ENCODE measurements around the gene TTC34. TPM values are rescaled to one million over a fixed set of nuclear protein-coding genes. Genes with fewer than 3 reads are reported as not detected.
A peak's percentile ranks its signal among the peaks of the same experiment; 100 is the strongest.

TTC34 gene
- total RNA-seq, 1 donor, result 0.36 TPM

DNA sequence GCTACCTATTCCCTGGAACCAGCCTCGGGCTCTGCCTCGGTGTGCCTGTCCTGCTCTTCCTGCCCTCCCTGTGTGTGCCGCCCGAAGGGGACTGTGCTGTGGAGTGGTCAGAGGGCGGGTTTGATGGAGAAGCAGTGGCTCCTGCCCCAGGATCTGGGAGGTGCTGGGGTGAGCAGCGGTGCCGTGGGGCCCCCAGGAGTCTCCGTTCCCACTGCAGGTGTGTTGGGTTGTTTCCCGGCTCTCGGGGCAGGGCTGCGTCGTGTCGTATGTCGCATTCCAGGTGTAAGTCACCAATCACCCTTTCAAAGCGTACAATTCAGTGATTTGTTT lies 32.6 kb upstream of the TTC34 start:
- Histone ChIP-seq H2AFZ (ENCODE audit: low read length) (no peak overlapping the region), H3K27ac (ENCODE audit: low read depth, low read length) (no peak overlapping the region), H3K9me3 (ENCODE audit: low read depth, low read length) (no peaks in the 10 kb centered on the region), H3K4me3 (ENCODE audit: insufficient read depth, low read length) (no peak overlapping the region), H4K20me1 (ENCODE audit: insufficient read depth, low read length) (no peaks in the 10 kb centered on the region), H3K4me1 (ENCODE audit: insufficient read depth, low read length) (no peaks in the 10 kb centered on the region), H3K36me3 (ENCODE audit: insufficient read depth, low read length) (no peaks in the 10 kb centered on the region), H3K79me2 (ENCODE audit: insufficient read depth, low read length) (no peaks in the 10 kb centered on the region), H3K27me3 (ENCODE audit: insufficient read depth, low read length) (no peaks in the 10 kb centered on the region), H3K4me2 (ENCODE audit: insufficient read depth, low read length) (no peak overlapping the region)
- DNase-seq (ENCODE audit: insufficient read length, low spot score, missing footprints), result peak; percentile 27
- TF ChIP-seq, protein P1, sequence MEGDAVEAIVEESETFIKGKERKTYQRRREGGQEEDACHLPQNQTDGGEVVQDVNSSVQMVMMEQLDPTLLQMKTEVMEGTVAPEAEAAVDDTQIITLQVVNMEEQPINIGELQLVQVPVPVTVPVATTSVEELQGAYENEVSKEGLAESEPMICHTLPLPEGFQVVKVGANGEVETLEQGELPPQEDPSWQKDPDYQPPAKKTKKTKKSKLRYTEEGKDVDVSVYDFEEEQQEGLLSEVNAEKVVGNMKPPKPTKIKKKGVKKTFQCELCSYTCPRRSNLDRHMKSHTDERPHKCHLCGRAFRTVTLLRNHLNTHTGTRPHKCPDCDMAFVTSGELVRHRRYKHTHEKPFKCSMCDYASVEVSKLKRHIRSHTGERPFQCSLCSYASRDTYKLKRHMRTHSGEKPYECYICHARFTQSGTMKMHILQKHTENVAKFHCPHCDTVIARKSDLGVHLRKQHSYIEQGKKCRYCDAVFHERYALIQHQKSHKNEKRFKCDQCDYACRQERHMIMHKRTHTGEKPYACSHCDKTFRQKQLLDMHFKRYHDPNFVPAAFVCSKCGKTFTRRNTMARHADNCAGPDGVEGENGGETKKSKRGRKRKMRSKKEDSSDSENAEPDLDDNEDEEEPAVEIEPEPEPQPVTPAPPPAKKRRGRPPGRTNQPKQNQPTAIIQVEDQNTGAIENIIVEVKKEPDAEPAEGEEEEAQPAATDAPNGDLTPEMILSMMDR (IDR thresholded peaks at IDR 0.05; ENCODE audit: extremely low read depth, low read depth, low read length), result no peak

DNA sequence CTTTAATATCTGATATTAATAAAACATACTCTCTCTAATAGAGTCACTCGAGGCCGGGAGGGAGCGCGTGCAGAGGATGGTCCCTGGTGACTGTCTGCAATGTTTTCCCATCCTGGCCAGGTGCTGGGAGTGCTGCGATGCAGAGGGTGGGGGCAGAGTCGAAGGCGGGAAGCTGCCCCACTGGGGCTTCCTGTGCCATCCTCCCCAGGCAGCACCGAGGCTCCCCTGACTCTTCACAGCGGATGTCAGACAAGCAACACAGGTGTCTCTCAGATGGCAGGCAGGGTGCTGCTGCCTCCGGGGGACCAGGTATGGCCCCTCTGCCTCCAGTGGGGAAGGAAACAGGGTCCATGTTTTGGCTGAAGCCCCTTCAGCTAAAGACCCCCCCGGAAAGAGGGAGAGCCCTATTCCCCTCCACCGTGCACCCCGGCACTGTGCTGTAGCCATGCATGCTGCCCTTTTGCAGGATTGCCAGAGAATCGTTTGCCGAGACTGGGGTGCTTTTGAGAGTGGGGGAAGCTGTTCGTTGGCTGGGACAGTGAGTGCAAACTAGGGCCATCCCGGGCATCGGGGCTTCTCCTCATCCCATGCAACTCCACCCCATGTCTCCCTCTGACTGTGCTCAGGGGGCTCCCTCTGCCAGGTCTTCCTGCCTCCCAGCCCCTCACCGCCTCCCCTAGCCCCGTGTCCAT lies 32.1 kb upstream of the TTC34 start:
- no peak overlapping the region for H3K4me2 ChIP-seq (ENCODE audit: insufficient read depth, low read length)
- H3K9me3 ChIP-seq (ENCODE audit: low read depth, low read length), result no peaks in the 10 kb centered on the region
- peak; percentile 62 for DNase-seq (ENCODE audit: insufficient read length, low spot score, missing footprints)
- no peak overlapping the region for H3K27ac ChIP-seq (ENCODE audit: low read depth, low read length)
- no peaks in the 10 kb centered on the region for H4K20me1 ChIP-seq (ENCODE audit: insufficient read depth, low read length)
- H3K36me3 ChIP-seq (ENCODE audit: insufficient read depth, low read length), result no peaks in the 10 kb centered on the region
- H3K4me1 ChIP-seq (ENCODE audit: insufficient read depth, low read length), result no peaks in the 10 kb centered on the region
- H3K27me3 ChIP-seq (ENCODE audit: insufficient read depth, low read length), result no peaks in the 10 kb centered on the region
- no peak overlapping the region for H2AFZ ChIP-seq (ENCODE audit: low read length)
- H3K4me3 ChIP-seq (ENCODE audit: insufficient read depth, low read length), result no peak overlapping the region
- TF ChIP-seq, protein P1 (IDR thresholded peaks at IDR 0.05; ENCODE audit: extremely low read depth, low read depth, low read length), result no peak
- H3K79me2 ChIP-seq (ENCODE audit: insufficient read depth, low read length), result no peaks in the 10 kb centered on the region

DNA sequence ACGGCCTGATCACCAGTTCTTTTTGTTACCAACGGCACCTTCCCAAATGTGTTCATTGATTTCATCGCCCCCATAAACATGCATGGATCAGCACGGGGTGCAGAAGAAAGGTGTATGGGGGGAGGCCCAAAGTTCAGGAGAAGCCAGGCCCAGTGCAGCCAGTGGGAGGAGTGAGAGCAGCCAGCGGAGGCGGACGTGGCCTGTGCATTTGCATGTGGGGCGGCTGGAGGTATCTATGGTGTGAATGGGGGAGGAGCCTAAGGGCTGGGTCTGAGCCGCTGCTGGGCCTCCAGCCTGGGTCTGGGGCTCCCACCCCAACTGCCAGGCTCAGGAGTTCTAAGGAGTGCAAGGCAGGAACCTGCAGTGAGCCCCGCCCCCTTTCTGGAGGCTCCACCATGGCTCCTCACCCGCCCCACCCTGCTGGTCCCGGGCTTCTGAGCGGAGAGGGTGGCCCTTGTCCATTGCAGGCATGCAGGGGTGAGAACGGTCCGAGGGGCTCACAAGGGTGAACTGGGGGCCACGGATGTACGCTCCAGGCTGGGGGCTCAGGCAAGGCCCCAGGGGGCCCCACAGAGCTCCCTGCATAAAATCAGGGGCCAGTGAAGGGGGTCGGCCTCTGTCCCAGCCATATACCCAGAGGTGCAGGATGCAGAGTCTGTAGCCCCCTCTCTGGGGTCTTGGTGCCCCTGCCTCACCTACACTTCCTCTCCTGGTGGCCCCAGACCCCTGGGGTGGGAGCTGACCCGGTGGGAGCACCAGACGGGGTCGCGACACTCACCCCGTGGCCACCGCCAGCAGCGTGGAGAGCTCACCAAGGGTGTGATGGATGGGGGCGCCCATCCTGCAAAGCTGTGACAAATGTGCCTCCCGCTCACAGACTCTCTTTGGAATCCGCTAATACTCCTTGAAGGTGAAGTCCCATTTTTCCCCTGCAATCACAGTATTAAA lies 31.3 kb upstream of the TTC34 start:
- Histone ChIP-seq H3K36me3 (ENCODE audit: insufficient read depth, low read length) (no peaks in the 10 kb centered on the region), H3K27me3 (ENCODE audit: insufficient read depth, low read length) (no peaks in the 10 kb centered on the region), H3K9me3 (ENCODE audit: low read depth, low read length) (no peaks in the 10 kb centered on the region), H3K27ac (ENCODE audit: low read depth, low read length) (no peak overlapping the region), H3K4me1 (ENCODE audit: insufficient read depth, low read length) (no peaks in the 10 kb centered on the region), H4K20me1 (ENCODE audit: insufficient read depth, low read length) (no peaks in the 10 kb centered on the region), H2AFZ (ENCODE audit: low read length) (no peak overlapping the region), H3K4me2 (ENCODE audit: insufficient read depth, low read length) (no peak overlapping the region), H3K4me3 (ENCODE audit: insufficient read depth, low read length) (no peak overlapping the region), H3K79me2 (ENCODE audit: insufficient read depth, low read length) (no peaks in the 10 kb centered on the region)
- peak; percentile 29 for DNase-seq (ENCODE audit: insufficient read length, low spot score, missing footprints)
- TF ChIP-seq, protein P1 (IDR thresholded peaks at IDR 0.05; ENCODE audit: extremely low read depth, low read depth, low read length), result no peak

DNA sequence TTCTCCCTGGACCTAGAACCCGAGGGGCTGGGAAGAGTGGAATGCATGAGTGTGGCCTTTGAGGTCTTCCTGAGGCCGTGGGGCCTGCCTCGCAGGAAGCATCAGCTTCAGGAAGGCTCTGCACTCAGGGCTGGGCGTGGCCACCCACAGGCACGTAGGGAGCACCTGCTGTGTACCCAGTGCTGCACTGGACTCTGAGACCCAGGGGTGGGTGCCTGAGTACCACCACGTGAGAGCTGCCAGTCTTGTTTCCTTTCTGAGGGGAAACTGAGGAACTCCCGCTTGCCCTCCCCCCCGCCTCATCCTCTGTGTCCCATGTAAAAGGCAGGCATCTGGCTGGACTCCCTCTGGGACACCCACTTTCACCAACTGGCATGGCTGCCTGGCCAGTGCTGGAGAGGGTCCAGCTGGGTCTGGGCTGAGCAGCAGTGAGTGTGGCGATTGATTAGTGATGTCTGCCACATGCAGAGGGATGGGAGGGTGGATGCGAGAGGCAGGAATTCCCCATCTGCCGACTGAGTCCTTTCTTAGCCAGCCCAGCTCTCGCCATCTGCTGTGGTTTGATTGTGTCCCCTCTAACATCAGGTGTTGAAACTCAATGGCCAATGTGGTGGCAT lies 30.2 kb upstream of the TTC34 start:
- TF ChIP-seq, protein P1 (IDR thresholded peaks at IDR 0.05; ENCODE audit: extremely low read depth, low read depth, low read length), result no peak
- Histone ChIP-seq H3K4me1 (ENCODE audit: insufficient read depth, low read length) (no peaks in the 10 kb centered on the region), H3K4me2 (ENCODE audit: insufficient read depth, low read length) (no peak overlapping the region), H3K9me3 (ENCODE audit: low read depth, low read length) (no peaks in the 10 kb centered on the region), H3K27me3 (ENCODE audit: insufficient read depth, low read length) (no peaks in the 10 kb centered on the region), H3K79me2 (ENCODE audit: insufficient read depth, low read length) (no peaks in the 10 kb centered on the region), H3K27ac (ENCODE audit: low read depth, low read length) (no peak overlapping the region), H3K36me3 (ENCODE audit: insufficient read depth, low read length) (no peaks in the 10 kb centered on the region), H2AFZ (ENCODE audit: low read length) (no peak overlapping the region), H4K20me1 (ENCODE audit: insufficient read depth, low read length) (no peaks in the 10 kb centered on the region), H3K4me3 (ENCODE audit: insufficient read depth, low read length) (no peak overlapping the region)
- no peak for DNase-seq (ENCODE audit: insufficient read length, low spot score, missing footprints)

All from osteoblast (primary cell).